Breast epithelium (tissue), 3 donors: ENCODE results near the gene SMARCAD1.

Experiments used
- POLR2AphosphoS5 ChIP-seq, 3 donors: sonication (generic); formaldehyde crosslinking; IDR thresholded peaks; one replicate each; pipeline ENCODE4 v1.6.1; 2017; ENCODE audit warnings: antibody characterized with exemption in 3 of 3
- TF ChIP-seq, protein P1 (sequence below), 3 donors: fragments of 450-650 bp; IDR thresholded peaks; one replicate each; pipeline ENCODE4 v1.5.1; 2016 to 2017; ENCODE audit warnings: antibody characterized with exemption in 3 of 3, mild to moderate bottlenecking in 3 of 3, moderate library complexity in 3 of 3

DNA sequence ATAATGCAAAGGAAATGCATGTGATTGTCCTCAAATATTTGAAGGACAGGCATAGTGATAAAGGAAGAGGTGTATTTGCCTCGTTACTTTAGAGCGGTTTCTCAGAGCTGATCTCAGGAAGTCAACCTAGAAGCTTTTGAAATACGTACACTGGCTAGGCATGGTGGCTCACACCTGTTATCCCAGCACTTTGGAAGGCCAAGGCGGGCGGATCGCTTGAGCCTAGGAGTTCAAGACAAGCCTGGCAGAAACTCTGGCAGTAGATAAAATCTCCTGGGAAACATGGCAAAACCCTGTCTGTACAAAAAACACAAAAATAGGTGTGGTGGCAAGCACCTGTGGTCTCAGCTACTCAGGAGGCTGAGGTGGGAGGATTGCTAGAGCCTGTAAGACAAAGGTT is 24.9 kb downstream of the SMARCAD1 start:
- TF ChIP-seq, protein P1, sequence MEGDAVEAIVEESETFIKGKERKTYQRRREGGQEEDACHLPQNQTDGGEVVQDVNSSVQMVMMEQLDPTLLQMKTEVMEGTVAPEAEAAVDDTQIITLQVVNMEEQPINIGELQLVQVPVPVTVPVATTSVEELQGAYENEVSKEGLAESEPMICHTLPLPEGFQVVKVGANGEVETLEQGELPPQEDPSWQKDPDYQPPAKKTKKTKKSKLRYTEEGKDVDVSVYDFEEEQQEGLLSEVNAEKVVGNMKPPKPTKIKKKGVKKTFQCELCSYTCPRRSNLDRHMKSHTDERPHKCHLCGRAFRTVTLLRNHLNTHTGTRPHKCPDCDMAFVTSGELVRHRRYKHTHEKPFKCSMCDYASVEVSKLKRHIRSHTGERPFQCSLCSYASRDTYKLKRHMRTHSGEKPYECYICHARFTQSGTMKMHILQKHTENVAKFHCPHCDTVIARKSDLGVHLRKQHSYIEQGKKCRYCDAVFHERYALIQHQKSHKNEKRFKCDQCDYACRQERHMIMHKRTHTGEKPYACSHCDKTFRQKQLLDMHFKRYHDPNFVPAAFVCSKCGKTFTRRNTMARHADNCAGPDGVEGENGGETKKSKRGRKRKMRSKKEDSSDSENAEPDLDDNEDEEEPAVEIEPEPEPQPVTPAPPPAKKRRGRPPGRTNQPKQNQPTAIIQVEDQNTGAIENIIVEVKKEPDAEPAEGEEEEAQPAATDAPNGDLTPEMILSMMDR (IDR thresholded peaks at IDR 0.05): no peak
- TF ChIP-seq POLR2AphosphoS5 (IDR thresholded peaks at IDR 0.05): no peak
